Activated B cell treated with CpG ODN at 0.5 μM for 24 hours (primary cell): ENCODE data around the gene TMEM117. TPM values are rescaled to one million over a fixed set of nuclear protein-coding genes. Genes with fewer than 3 reads are reported as not detected.
"Not testable (repeated sequence)": the region's sequence is repeated elsewhere in the genome, so short reads cannot be mapped to it uniquely, and the experiment has no call there.

Source experiments
- ATAC-seq: fragments of 200-7000 bp; cut with Tn5 transposase; one replicate; pipeline ENCODE4 v1.10.0; 2021; ENCODE audit warnings: low read depth, mild to moderate bottlenecking, moderate library complexity
- CTCF ChIA-PET: fragments of 350-600 bp; sonication (Branson Sonifier 250); formaldehyde crosslinking; loops from one replicate; lab custom pipeline; 2021; ENCODE audit warnings: antibody characterized with exemption; lab: Charles Lee
- POLR2A ChIA-PET: fragments of 350-600 bp; sonication (Branson Sonifier 250); formaldehyde crosslinking; loops from one replicate; lab custom pipeline; 2021; ENCODE audit warnings: antibody characterized with exemption; lab: Charles Lee
- DNase-seq: peaks from one replicate; pipeline ENCODE4 v3.0.0; 2022
- H3K27ac Mint-ChIP-seq: one replicate; pipeline ENCODE4 v1.8.0; 2020; ENCODE audit warnings: mixed read lengths
- H3K27me3 Mint-ChIP-seq: one replicate; pipeline ENCODE4 v1.8.0; 2021; ENCODE audit warnings: mixed read lengths
- H3K36me3 Mint-ChIP-seq: one replicate; pipeline ENCODE4 v1.8.0; 2021; ENCODE audit warnings: low read depth, mixed read lengths
- H3K4me1 Mint-ChIP-seq: one replicate; pipeline ENCODE4 v1.8.0; 2021; ENCODE audit warnings: mixed read lengths
- H3K4me3 Mint-ChIP-seq: one replicate; pipeline ENCODE4 v1.8.0; 2020; ENCODE audit warnings: mild to moderate bottlenecking, mixed read lengths
- H3K9me3 Mint-ChIP-seq: one replicate; pipeline ENCODE4 v1.8.0; 2020; ENCODE audit warnings: mixed read lengths
- CTCF ChIP-seq: fragments of 200-600 bp; IDR thresholded peaks from one replicate; pipeline ENCODE4 v1.8.0; 2022; ENCODE audit warnings: antibody characterized with exemption, mild to moderate bottlenecking
- intact Hi-C: fragments of 100-400 bp; cut with micrococcal nuclease; formaldehyde crosslinking; loops from one replicate; pipeline ENCODE4 v1.15.1; 2024
- total RNA-seq: library from RNA; stranded (reverse); gene quantifications from 2 replicates; pipeline ENCODE4 v1.2.3, GENCODE V29; 2022

The TMEM117 gene
- total RNA-seq, 1 donor from 2014 or later: 4.8 TPM

DNA sequence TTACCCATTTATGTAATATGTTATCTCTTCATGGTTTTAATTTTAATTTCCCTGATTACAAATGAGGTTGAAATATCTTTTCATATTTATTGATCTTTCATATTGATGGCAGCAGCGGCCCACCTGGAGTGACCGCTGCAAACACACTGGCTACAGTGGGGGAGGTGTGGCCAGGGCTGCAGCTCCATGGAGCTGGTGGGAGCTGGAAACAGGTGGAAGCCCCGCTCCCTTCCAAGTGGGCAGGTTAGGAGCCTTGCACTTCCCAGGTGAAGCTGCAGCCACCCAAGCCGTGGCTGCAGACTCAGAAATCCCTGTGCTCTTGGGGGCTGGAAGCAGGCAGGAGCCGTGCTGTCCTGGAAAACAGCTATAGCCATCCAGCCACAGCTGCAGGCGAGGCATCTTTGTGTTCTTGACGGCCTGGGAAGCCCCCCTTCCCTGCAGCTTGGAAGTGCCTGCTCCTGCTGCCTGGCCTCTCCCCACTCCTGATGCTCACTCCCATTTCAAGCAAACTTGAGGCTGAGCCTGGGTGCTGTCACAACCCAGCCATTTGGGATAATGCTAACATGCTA lies 201.1 kb downstream of the TMEM117 start:
- peaks cover 12% of the 10 kb centered on the region for H3K36me3 Mint-ChIP-seq
- DNase-seq: no peak
- POLR2A ChIA-PET: no interaction called here
- no peak for TF ChIP-seq CTCF
- intact Hi-C loops: no loop called here
- CTCF ChIA-PET: no interaction called here
- H3K4me1 Mint-ChIP-seq: no peaks in the 10 kb centered on the region
- no peaks in the 10 kb centered on the region for H3K9me3 Mint-ChIP-seq
- no peak overlapping the region for H3K4me3 Mint-ChIP-seq
- no peaks in the 10 kb centered on the region for H3K27me3 Mint-ChIP-seq
- H3K27ac Mint-ChIP-seq: no peak overlapping the region
- ATAC-seq: no peak

GRCh38 chr12:44038411-44038810 lies 202.5 kb downstream of the TMEM117 start:
- no peak overlapping the region for H3K27ac Mint-ChIP-seq
- H3K36me3 Mint-ChIP-seq: peaks cover 8% of the 10 kb centered on the region
- ChIA-PET POLR2A (no interaction called here), CTCF (no interaction called here)
- no peaks in the 10 kb centered on the region for H3K9me3 Mint-ChIP-seq
- no peaks in the 10 kb centered on the region for H3K4me1 Mint-ChIP-seq
- no peak for TF ChIP-seq CTCF
- H3K4me3 Mint-ChIP-seq: no peak overlapping the region
- intact Hi-C loops: no loop called here
- DNase-seq (no peak), ATAC-seq (no peak)
- H3K27me3 Mint-ChIP-seq: no peaks in the 10 kb centered on the region

- H3K4me3 Mint-ChIP-seq, intact Hi-C loops, H3K9me3 Mint-ChIP-seq, DNase-seq, ATAC-seq, H3K4me1 Mint-ChIP-seq, CTCF ChIA-PET, H3K27me3 Mint-ChIP-seq, H3K27ac Mint-ChIP-seq, POLR2A ChIA-PET: not testable (repeated sequence)
- peaks cover 11% of the 10 kb centered on the region for H3K36me3 Mint-ChIP-seq
These were observed 208.6 kb downstream of the TMEM117 start for GRCh38 chr12:44044491-44044890.

DNA sequence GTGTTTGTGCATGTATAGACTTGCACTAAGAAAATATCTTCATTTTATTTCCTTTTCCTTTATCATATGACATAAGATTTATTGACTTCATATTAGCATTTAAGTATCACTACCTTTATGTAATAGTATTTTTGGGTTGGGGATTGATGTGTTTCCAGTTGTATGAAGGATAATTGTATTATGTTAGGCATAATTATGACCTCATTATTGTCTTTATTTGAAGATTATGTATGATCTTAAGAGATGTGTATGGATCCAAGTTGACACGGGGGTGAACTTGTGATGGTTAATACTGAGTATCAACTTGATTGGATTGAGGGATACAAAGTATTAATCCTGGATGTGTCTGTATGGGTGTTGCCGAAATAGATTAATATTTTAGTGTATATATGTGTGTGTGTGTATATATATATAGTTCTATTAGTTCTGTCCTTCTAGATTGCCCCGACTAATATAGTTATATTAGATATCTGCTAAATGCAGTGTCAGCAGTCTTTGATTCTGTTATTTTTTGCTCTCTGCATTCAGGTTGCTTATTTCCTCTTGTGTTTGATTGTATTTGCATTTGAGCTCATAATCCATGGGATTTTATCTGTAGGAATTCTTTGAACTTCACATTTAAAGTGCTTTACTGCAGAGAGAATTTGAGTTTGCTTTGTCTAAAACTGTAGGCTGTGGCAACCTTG lies 211.0 kb downstream of the TMEM117 start:
- Mint-ChIP-seq H3K27me3 (no peaks in the 10 kb centered on the region), H3K36me3 (peaks cover 6% of the 10 kb centered on the region), H3K9me3 (peaks cover 5% of the 10 kb centered on the region), H3K4me1 (no peaks in the 10 kb centered on the region), H3K27ac (no peak overlapping the region), H3K4me3 (no peak overlapping the region)
- intact Hi-C loops: no loop called here
- no peak for TF ChIP-seq CTCF
- ChIA-PET POLR2A (no interaction called here), CTCF (no interaction called here)
- DNase-seq (no peak), ATAC-seq (no peak)

DNA sequence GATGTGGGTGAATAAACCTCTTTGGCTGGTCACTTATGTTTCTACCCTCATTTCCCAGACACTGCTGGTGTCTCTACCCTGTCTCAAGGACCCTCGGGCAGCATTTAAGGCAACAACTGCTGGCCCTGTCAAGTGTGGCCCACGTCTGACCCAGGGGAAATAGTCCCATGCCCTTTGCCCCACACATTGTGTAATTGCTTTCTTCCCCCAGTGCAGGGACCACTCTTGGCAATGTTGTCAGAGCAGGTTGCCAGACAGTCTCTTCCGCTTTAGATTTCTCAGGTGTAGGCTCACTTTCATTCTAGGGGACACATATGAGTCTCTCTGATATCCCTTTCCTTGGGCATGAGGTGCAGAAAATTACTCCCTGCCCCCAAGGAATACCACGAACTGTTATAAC lies 216.7 kb downstream of the TMEM117 start:
- TF ChIP-seq CTCF: no peak
- H3K4me1 Mint-ChIP-seq: no peaks in the 10 kb centered on the region
- no peak overlapping the region for H3K4me3 Mint-ChIP-seq
- peaks cover 5% of the 10 kb centered on the region for H3K9me3 Mint-ChIP-seq
- DNase-seq (no peak), ATAC-seq (no peak)
- H3K36me3 Mint-ChIP-seq: no peaks in the 10 kb centered on the region
- ChIA-PET CTCF (no interaction called here), POLR2A (no interaction called here)
- H3K27me3 Mint-ChIP-seq: no peaks in the 10 kb centered on the region
- intact Hi-C loops: no loop called here
- no peak overlapping the region for H3K27ac Mint-ChIP-seq
